NCI-H526 (cell line): ENCODE results near the gene MAP3K21.

Experiments used
- DNase-seq, 2 experiments: peaks; one replicate each; lab custom pipeline; 2025; lab: John Stamatoyannopoulos, UW

Gene MAP3K21

GRCh38 chr1:233327651-233328141 lies at the start of gene MAP3K21:
TSS of gene MAP3K21 (plus strand) at chr1:233327724. CDS start at chr1:233328029, 305 bp downstream.
- no peak for DNase-seq

GRCh38 chr1:233278631-233279030 lies 48.9 kb upstream of the MAP3K21 start:
- DNase-seq: no peak

- DNase-seq: no peak
Measured at GRCh38 chr1:233279971-233280370, 47.6 kb upstream of the MAP3K21 start.

- no peak for DNase-seq
Measured at GRCh38 chr1:233281711-233282581, 45.6 kb upstream of the MAP3K21 start.

GRCh38 chr1:233282582-233282886 lies 45.0 kb upstream of the MAP3K21 start:
- DNase-seq: no peak

- no peak for DNase-seq
Measured at GRCh38 chr1:233289676-233290075, 37.8 kb upstream of the MAP3K21 start.

- DNase-seq: no peak
Measured at GRCh38 chr1:233290396-233291034, 37.0 kb upstream of the MAP3K21 start.

GRCh38 chr1:233293556-233294446 lies 33.7 kb upstream of the MAP3K21 start:
- DNase-seq: no peak

- DNase-seq: no peak
Measured at GRCh38 chr1:233294913-233295236, 32.6 kb upstream of the MAP3K21 start.

- peak; percentile 27 to 77 for DNase-seq
Measured at GRCh38 chr1:233295237-233295974, 32.1 kb upstream of the MAP3K21 start, which contains the start of gene PCNX2. TSS of gene PCNX2 (minus strand) at chr1:233295725. CDS start at chr1:233295478, 247 bp downstream.

- no peak for DNase-seq
Measured at GRCh38 chr1:233295975-233296322, 31.6 kb upstream of the MAP3K21 start.

- DNase-seq: no peak
Measured at GRCh38 chr1:233299450-233299849, 28.1 kb upstream of the MAP3K21 start.

- no peak for DNase-seq
Measured at GRCh38 chr1:233300326-233300725, 27.2 kb upstream of the MAP3K21 start.

- DNase-seq: peak in 1 of 2 experiments; percentile 40
Measured at GRCh38 chr1:233304489-233305102, 22.9 kb upstream of the MAP3K21 start.

- DNase-seq: no peak
Measured at GRCh38 chr1:233313434-233314155, 13.9 kb upstream of the MAP3K21 start.

- no peak for DNase-seq
Measured at GRCh38 chr1:233315718-233316301, 11.7 kb upstream of the MAP3K21 start.

GRCh38 chr1:233316473-233316872 lies 11.1 kb upstream of the MAP3K21 start:
- DNase-seq: no peak

GRCh38 chr1:233319272-233319671 lies 8.3 kb upstream of the MAP3K21 start:
- DNase-seq: no peak

- DNase-seq: no peak
Measured at GRCh38 chr1:233320023-233320422, 7.5 kb upstream of the MAP3K21 start.

- DNase-seq: no peak
Measured at GRCh38 chr1:233323718-233324117, 3.8 kb upstream of the MAP3K21 start.
